HL-60 (cell line): ENCODE measurements around the gene DCAF11.

Source experiments
- DNase-seq, 2 experiments: peaks; one replicate each; pipeline ENCODE4 v3.0.0-alpha.2; 2010 to 2020; ENCODE audit warnings: low read depth in 1 of 2, low spot score in 1 of 2
- H3K27ac ChIP-seq: fragments of 250-450 bp; sonication (Bioruptor Pico); replicated peaks from 2 replicates; pipeline ENCODE4 v1.5.1; 2020; ENCODE audit warnings: mild to moderate bottlenecking, moderate library complexity
- H3K27me3 ChIP-seq: fragments of 250-450 bp; sonication (Bioruptor Pico); 2 replicates; pipeline ENCODE4 v1.5.1; 2021; ENCODE audit warnings: mild to moderate bottlenecking, moderate library complexity; ENCODE audit not compliant: insufficient read depth, poor library complexity, severe bottlenecking
- H3K4me3 ChIP-seq: replicated peaks from 2 replicates; pipeline ENCODE4 v1.5.1; 2011; ENCODE audit warnings: mild to moderate bottlenecking, control low read depth, low read length; ENCODE audit not compliant: insufficient read depth
- CTCF ChIP-seq: IDR thresholded peaks from one replicate; pipeline ENCODE4 v1.5.1; 2011; ENCODE audit warnings: low read length, control low read depth, inconsistent platforms; ENCODE audit not compliant: insufficient read depth
- GABPA ChIP-seq: IDR thresholded peaks from 2 replicates; pipeline ENCODE4 v1.6.1; 2012; ENCODE audit warnings: low read depth
- POLR2AphosphoS5 ChIP-seq: IDR thresholded peaks from 2 replicates; pipeline ENCODE4 v1.6.1; 2012; ENCODE audit warnings: low read depth
- REST ChIP-seq: IDR thresholded peaks from 2 replicates; pipeline ENCODE4 v1.6.1; 2012; ENCODE audit warnings: low read depth; ENCODE audit not compliant: insufficient replicate concordance
- SPI1 ChIP-seq: IDR thresholded peaks from 2 replicates; pipeline ENCODE4 v1.6.1; 2012; ENCODE audit warnings: low read depth, mild to moderate bottlenecking, borderline replicate concordance

Gene DCAF11

GRCh38 chr14:24171422-24172260 lies 57.1 kb downstream of the DCAF11 start, which contains the start of gene REC8:
Gene REC8, plus strand, starts transcription at chr14:24172080. Its CDS starts 473 bp downstream, at chr14:24172553.
- TF ChIP-seq SPI1 = no peak
- TF ChIP-seq POLR2AphosphoS5 = no peak
- no peak for TF ChIP-seq REST
- no peak for TF ChIP-seq GABPA
- TF ChIP-seq CTCF = no peak
- DNase-seq = no peak
- no peak within 1 kb of the TSS for H3K4me3 ChIP-seq
- no peaks in the 10 kb centered on the region for H3K27me3 ChIP-seq
- H3K27ac ChIP-seq = no peak within 1 kb of the TSS

GRCh38 chr14:24172261-24172860 lies 57.8 kb downstream of the DCAF11 start:
- H3K27me3 ChIP-seq = no peaks in the 10 kb centered on the region
- no peak overlapping the region for H3K4me3 ChIP-seq
- no peak overlapping the region for H3K27ac ChIP-seq
- no peak for TF ChIP-seq POLR2AphosphoS5
- TF ChIP-seq SPI1 = no peak
- no peak for TF ChIP-seq GABPA
- no peak for TF ChIP-seq CTCF
- no peak for TF ChIP-seq REST
- no peak for DNase-seq

- no peak for DNase-seq
- TF ChIP-seq SPI1 (no peak), REST (no peak), CTCF (no peak), GABPA (no peak), POLR2AphosphoS5 (no peak)
- H3K27ac ChIP-seq = no peak overlapping the region
- no peak overlapping the region for H3K4me3 ChIP-seq
- no peaks in the 10 kb centered on the region for H3K27me3 ChIP-seq
Measured at GRCh38 chr14:24172871-24173281, 58.3 kb downstream of the DCAF11 start.
